Activated T-cell treated with anti-CD3 and anti-CD28 coated beads, Interleukin-2, amount 50 U/mL, for 48 hours (primary cell): ENCODE results near the gene GRIN3B.
A peak's percentile ranks its signal among the peaks of the same experiment; 100 is the strongest.

Experiments
- DNase-seq, 2 experiments: peaks; one replicate each; pipeline ENCODE4 v3.0.0-alpha.2; 2020

The GRIN3B gene

DNA sequence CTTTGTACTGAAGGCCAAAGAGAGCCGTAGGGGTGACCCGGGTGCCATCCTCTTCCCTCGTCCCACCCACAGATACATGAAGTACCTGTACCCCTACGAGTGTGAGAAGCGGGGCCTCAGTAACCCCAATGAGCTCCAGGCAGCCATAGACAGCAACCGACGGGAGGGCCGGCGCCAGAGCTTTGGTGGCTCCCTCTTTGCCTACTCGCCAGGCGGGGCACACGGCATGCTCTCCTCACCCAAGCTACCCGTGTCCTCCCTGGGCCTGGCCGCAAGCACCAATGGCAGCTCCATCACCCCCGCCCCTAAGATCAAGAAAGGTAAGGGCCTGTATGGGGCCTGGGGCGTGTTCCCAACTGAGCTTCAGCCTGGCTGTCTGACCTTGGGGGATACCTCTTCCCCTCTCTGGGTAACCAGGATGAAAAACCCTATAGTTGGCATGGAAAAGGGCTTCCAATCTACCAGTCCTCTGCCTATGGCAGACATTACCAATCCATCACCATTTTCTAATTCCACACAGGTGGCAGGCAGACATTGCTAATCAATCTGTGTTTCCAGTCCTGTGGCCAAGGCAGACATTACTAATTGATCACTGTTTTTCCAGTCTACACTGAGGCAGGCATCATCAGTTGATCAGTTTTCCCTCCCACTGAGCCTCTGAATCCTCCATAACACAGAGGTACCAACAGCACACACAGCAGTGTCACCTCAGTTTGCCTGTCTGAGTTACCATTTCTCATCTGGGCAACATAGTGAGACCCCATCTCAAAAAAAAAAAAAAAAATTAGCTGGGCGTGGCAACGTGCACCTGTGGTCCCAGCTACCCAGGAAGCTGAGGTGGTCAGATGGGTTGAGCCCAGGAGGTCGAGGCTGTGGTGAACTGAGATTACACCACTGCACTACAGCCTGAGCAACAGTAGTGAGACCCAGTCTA is 35.2 kb upstream of the GRIN3B start:
- DNase-seq: no peak

DNA sequence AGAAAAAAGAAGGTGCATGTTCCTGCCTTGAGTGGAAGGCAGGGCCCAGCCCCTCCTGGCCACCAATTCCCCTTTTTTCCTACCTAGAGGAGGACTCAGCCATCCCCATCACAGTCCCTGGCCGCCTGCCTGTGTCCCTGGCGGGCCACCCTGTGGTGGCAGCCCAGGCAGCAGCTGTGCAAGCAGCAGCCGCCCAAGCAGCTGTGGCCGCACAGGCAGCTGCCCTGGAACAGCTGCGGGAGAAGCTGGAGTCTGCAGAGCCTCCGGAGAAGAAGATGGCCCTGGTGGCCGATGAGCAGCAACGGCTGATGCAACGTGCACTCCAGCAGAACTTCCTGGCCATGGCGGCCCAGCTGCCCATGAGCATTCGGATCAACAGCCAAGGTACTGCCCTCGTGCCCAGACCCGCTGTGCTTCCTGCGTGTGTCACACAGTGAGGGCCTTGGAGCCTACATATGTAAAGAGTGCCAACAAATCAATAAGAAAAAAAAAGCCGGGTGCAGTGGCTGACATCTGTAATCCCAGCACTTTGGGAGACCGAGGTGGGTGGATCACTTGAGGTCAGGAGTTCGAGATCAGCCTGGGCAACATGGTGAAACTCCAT is 33.6 kb upstream of the GRIN3B start:
- no peak for DNase-seq

DNA sequence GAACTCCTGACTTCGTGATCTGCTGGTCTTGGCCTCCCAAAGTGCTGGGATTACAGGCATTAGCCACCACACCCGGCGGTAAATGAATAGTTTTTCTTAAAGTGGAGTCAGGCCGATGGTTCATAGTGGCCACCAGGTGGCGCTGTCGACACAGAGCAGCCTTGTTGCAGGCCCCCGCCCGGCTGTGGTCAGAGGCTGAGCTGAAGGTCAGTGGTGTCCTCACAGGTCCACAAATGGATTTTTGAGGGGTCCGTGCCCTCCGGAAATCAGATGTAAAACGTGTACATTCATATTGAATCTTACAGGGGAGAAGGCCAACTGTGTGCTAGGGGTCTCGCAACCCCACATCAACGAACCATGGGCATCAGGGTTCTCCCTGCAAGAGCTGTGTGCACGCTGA is 29.5 kb upstream of the GRIN3B start:
- DNase-seq: no peak

GRCh38 chr19:971795-972194 is 28.4 kb upstream of the GRIN3B start:
- no peak for DNase-seq

GRCh38 chr19:972281-972680 is 27.9 kb upstream of the GRIN3B start:
- no peak for DNase-seq

- no peak for DNase-seq
These were observed 26.3 kb upstream of the GRIN3B start for GRCh38 chr19:973726-974563.

DNA sequence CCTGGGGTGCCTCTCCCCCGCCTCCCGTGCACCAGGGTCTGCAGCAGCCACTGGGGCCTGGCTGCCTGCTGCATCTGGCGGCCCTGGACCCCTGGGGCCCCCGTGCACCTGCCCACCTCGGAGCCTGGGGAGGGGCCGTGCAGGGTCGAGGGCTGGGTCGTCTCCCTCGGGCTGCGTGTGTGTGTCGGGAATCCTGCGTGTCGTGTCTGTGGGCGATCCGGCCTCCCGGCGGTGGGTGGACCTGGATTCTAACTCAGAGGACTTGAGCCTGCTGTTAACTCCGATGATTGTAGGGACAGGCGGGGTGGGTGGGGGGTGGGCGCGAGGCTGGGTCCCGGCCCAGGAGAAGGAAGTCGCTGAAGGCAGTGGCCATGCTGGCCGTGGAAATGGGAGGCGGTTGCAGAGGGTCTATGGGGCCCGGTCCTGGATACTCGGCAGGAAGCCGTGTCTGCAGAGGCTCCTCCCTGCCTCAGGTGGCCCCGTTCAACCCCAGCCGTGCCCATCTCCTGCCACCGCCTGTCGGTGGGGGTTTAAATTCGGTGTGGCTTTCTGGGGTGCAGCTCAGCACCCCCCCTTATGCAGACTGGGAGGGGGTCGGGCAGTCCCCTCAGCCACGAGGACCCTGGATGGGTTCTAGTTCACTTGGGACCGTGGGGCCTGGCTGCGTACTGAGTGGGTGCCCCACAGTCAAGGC is 25.5 kb upstream of the GRIN3B start:
- DNase-seq: no peak

- no peak for DNase-seq
These were observed 23.7 kb upstream of the GRIN3B start for GRCh38 chr19:976476-976875.

GRCh38 chr19:977058-977464 is 23.2 kb upstream of the GRIN3B start:
- DNase-seq: no peak

- DNase-seq: no peak
These were observed 20.9 kb upstream of the GRIN3B start for GRCh38 chr19:979318-979741.

DNA sequence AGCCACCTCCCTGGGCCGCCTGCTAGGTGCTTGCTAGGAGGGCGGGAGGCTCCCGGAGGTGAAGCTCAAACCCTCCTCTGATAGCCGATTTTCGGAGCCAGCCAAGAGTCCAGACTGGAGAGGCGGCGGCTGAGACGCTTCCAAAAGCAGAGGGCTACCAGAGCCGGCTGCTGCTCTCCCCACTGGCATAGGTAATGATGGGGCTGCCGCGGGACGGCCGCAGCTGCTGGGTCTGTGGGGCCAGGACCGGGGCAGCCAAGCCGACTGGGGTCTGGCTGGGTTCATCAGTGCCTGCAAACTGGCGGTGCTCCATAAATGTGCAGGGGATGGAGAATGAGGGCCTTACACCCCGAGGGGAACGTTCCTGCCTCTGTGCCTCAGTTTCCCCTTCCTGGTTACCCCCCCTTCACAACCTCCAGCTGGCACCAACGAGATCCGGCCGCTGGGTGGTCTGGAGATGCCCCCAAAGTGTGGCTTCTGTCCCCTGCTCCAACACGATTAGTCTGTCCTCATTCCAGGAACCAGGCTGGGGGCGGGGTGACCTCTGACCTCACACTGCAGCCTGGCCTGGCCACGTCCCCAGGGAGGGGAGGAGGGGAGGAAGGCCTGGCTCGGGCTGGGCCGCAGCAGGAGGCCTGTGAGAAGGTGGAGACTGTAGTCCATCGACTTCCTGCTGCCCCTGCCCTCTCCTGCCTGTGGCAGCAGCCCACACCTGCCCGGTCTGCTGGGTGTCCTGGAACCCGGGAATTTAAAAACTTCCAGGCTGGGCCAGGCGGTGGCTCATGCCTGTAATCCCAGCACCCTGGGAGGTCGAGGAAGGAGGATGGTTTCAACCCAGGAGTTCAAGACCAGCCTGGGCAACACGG is 19.9 kb upstream of the GRIN3B start:
- no peak for DNase-seq

- DNase-seq: peak; percentile 85 to 89
These were observed 17.6 kb upstream of the GRIN3B start for GRCh38 chr19:982567-983170.

DNA sequence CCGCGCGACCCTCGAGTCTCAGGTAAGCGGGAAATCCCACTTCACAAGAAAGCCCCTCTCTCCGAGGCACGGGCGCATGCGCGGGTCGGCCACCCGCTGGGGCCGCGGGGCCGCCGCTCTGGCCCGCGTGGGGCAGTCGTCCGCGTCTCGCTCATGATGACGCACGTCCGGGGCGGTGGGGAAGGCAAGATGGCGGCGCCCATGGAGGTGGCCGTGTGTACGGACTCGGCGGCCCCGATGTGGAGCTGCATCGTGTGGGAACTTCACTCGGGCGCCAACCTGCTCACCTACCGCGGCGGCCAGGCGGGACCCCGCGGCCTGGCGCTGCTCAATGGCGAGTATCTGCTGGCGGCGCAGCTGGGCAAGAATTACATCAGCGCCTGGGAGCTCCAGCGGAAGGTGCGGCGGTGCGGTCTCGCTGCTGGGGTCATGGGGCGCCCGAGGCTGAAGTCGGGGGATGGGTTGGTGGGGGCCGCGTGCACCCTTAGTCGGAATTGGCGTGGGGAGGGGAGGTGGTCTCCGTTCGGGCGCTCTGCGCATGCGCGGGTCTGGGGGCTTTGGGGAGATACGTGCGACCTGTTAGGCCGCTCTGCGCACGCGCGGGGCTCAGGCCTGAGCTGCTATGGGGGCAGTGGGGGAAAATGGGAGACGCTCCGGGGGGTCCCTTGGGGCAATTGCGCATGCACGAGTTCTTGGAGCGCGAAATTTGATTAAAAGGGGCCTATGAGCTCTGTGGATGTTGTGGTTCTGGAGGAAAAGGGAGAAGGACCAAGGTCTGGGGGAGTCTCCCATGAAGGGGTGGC is 15.9 kb upstream of the GRIN3B start, which contains the start of gene WDR18:
WDR18 (plus strand) TSS at position 181 of the 803 bp plus-strand sequence; CDS start at position 190, 9 bp downstream.
- peak; percentile 93 to 94 for DNase-seq

GRCh38 chr19:986083-986482 is 14.1 kb upstream of the GRIN3B start:
- no peak for DNase-seq

DNA sequence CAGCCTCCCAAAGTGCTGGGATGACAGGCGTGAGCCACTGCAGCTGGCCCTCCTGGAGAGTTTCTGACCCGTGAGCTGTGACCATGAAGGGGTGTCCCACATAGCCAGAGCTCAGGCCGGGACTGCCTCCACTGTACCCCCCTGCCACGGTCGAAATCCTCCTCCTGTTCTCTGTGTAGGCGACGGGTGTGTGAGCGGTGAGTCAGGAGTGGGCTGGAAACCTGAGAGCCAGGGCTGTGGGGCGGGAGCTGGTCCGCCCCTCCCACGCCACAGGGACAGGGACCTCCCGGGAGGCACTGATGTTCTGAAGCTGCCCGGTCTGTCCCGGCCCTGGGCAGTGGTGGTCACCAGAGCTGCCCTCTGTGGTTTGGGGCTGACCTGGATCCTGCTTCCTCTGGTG is 12.1 kb upstream of the GRIN3B start:
- DNase-seq: no peak

DNA sequence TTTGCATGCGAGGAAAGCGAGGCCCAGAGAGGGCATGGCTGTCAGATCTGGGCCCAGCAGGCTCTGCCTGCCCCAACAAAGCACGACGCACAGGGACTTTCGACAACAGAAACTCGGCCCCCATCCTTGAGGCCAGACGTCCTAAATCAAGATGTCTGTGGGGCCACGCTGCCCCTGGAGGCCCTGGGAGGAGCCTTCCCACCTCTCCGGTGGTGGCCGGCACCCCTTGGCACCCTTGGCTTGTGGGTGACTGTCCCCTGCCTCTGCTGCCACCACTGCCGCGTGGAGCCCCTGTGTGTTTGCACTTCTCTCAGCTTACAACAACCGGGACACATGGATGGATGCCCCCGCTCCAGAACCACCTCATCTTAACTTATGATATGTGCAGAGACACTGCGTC is 11.7 kb upstream of the GRIN3B start:
- no peak for DNase-seq

- DNase-seq: no peak
These were observed 10.7 kb upstream of the GRIN3B start for GRCh38 chr19:989381-990081.

DNA sequence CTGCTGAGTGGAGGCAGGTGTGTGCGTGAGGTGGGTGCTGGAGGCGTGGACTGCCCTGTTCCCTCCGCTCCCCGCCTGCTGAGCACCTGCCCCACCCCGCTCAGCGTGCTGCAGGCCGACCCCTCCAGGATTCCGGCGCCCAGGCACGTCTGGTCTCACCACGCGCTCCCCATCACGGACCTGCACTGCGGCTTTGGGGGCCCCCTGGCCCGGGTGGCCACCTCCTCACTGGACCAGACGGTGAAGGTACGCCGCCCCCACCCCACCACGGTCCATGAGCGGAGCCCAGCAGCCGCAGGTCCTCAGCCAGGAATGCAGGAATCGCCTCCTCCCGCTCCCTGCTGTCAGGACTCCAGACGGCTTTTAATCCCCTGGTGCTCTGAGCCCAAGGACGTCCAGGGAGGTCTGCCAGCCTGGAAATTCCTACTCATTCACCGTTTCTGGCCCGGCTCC is 10.1 kb upstream of the GRIN3B start:
- no peak for DNase-seq

DNA sequence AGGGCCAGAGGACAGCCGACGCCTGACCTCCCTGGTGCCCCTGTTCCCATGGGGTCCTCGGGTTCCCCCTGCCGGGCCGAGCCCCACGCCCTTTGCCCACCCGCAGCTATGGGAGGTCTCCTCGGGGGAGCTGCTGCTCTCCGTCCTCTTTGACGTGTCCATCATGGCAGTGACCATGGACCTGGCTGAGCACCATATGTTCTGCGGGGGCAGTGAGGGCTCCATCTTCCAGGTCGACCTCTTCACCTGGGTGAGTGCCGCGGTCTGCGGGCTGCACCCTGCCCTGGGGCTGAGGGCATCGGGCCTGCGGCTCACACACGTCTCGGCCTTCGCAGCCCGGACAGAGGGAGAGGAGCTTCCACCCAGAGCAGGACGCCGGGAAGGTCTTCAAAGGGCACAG is 9.5 kb upstream of the GRIN3B start:
- no peak for DNase-seq
